ENCODE data around the gene PARD6B. TPM values are rescaled to one million over a fixed set of nuclear protein-coding genes. Genes with fewer than 3 reads are reported as not detected.

The PARD6B gene
- total RNA-seq, 1 experiment from 2014 or later, result 29.6 TPM

DNA sequence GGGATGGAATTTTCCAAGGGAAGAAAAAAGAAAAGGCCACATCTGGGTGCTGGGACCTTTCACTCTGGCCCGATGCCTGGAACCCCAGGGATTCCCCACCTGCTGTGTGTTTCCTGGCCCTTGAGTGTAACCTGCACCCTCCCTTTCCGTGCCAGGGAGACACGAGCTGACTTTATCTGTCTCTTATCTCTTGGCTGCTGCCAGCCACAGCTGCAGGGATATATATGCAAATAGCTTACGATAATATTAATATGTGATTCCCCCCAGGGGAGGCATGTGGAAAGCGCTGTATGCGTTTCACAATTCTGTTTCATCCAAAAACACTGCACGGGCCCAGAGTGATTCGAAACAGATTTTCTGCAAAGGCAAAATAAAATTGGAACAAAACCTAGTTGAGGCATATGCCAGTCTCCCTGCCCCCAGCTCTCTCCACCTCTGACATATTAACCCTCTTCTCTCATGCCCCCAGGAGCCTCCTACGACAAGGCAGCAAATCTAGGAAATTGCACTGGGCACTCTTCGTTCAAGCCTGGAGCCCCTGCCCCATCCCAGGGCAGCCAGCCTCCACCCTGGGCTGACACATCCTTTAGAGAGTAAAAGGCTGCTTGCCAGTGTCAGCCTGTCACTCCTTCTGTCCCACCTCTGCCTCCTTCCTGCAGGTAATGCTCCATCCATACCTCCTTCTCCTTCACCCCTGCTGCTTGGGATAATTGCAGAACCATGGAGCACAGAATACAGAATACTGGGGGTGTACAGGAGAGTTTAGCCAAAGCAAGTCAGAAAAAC lies 41.3 kb upstream of the PARD6B start (continued):
- TF ChIP-seq PRRX2 (CRISPR knock-in tag; IDR thresholded peaks at IDR 0.05) (no peak), FOXP1 (CRISPR knock-in tag; IDR thresholded peaks at IDR 0.05; ENCODE audit: borderline replicate concordance) (no peak)
- TF ChIP-seq, protein P1, sequence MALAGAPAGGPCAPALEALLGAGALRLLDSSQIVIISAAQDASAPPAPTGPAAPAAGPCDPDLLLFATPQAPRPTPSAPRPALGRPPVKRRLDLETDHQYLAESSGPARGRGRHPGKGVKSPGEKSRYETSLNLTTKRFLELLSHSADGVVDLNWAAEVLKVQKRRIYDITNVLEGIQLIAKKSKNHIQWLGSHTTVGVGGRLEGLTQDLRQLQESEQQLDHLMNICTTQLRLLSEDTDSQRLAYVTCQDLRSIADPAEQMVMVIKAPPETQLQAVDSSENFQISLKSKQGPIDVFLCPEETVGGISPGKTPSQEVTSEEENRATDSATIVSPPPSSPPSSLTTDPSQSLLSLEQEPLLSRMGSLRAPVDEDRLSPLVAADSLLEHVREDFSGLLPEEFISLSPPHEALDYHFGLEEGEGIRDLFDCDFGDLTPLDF (CRISPR knock-in tag; IDR thresholded peaks at IDR 0.05), result no peak
- TF ChIP-seq, protein P2, sequence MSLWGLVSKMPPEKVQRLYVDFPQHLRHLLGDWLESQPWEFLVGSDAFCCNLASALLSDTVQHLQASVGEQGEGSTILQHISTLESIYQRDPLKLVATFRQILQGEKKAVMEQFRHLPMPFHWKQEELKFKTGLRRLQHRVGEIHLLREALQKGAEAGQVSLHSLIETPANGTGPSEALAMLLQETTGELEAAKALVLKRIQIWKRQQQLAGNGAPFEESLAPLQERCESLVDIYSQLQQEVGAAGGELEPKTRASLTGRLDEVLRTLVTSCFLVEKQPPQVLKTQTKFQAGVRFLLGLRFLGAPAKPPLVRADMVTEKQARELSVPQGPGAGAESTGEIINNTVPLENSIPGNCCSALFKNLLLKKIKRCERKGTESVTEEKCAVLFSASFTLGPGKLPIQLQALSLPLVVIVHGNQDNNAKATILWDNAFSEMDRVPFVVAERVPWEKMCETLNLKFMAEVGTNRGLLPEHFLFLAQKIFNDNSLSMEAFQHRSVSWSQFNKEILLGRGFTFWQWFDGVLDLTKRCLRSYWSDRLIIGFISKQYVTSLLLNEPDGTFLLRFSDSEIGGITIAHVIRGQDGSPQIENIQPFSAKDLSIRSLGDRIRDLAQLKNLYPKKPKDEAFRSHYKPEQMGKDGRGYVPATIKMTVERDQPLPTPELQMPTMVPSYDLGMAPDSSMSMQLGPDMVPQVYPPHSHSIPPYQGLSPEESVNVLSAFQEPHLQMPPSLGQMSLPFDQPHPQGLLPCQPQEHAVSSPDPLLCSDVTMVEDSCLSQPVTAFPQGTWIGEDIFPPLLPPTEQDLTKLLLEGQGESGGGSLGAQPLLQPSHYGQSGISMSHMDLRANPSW (CRISPR knock-in tag; conservative IDR thresholded peaks at IDR 0.05; ENCODE audit: low read depth), result no peak
- TF ChIP-seq, protein P3, sequence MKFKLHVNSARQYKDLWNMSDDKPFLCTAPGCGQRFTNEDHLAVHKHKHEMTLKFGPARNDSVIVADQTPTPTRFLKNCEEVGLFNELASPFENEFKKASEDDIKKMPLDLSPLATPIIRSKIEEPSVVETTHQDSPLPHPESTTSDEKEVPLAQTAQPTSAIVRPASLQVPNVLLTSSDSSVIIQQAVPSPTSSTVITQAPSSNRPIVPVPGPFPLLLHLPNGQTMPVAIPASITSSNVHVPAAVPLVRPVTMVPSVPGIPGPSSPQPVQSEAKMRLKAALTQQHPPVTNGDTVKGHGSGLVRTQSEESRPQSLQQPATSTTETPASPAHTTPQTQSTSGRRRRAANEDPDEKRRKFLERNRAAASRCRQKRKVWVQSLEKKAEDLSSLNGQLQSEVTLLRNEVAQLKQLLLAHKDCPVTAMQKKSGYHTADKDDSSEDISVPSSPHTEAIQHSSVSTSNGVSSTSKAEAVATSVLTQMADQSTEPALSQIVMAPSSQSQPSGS (CRISPR knock-in tag; IDR thresholded peaks at IDR 0.05; ENCODE audit: borderline replicate concordance, low read depth), result no peak

DNA sequence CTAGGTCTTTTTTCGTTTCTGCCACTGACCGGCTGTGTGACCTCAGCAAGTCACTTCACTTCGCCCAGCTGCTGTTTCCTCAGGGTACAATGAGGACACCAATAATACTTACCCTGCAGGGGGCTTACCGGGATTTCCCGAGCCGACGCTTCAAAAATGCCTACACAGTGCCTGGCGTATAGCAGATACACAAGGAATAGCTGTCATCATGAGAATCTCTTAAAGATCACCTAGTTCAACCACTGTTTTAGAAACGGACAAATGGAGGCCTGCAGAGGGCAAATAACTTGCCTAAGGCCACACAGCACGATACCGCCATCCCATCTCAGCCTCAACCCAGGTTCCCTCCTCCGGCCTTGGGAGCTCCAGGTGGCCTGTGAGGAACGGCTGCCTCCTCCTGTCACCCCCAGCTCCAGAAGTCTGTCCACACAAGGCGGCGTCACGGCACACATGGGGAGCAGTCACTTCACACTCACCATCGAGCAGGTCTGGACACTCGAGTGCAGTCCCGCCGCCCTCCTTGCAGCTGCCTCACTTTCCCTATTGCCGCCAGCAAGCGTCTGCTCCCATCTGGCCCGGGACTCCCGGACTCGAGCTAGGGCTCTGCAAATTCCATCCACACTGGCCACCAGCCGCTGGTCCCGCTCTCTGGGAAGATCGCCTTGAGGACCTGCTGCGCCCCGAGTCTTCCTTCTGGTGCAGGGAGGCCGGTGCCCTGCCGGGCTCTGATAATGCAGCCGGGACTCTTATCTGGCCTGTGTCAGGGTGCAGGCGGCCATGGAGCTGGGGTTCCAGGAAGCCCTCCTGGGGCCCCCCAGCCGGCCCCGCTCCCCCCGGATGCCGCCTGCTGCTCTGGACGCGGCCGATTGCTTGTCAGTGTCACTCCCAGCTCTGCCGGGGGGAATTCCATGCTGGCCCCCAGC lies 40.5 kb upstream of the PARD6B start, which contains the start of gene RIPOR3:
RIPOR3 (minus strand) TSS at position 893 of the 923 bp plus-strand sequence; CDS start at position 479, 414 bp downstream.
- H3K27me3 Mint-ChIP-seq (ENCODE audit: low read depth), result no peaks in the 10 kb centered on the region
- peaks cover 53% of the 10 kb centered on the region for H3K4me1 Mint-ChIP-seq
- H3K9me3 Mint-ChIP-seq, result no peaks in the 10 kb centered on the region
- ATAC-seq, result peak; percentile 46
- ChIA-PET POLR2A (no interaction called here), CTCF (interaction anchor here (0.6 to 4.5 kb wide), 15 partner anchors 9 to 218 kb away, joined by 3 to 28 read pairs (median 5); partner anchors contain the start of gene BCAS4)
- peak within 1 kb of the TSS; percentile 94 for H3K27ac Mint-ChIP-seq
- no peak for TF ChIP-seq MXD4 (CRISPR knock-in tag; IDR thresholded peaks at IDR 0.05; ENCODE audit: borderline replicate concordance)
- TF ChIP-seq, protein P4, sequence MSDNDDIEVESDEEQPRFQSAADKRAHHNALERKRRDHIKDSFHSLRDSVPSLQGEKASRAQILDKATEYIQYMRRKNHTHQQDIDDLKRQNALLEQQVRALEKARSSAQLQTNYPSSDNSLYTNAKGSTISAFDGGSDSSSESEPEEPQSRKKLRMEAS (CRISPR knock-in tag; IDR thresholded peaks at IDR 0.05), result peak; percentile 47; the same call in 1 of the 2 replicates
- H3K4me3 Mint-ChIP-seq, result peak within 1 kb of the TSS; percentile 78
- no peaks in the 10 kb centered on the region for H3K36me3 Mint-ChIP-seq
- peak; percentile 49 for DNase-seq (ENCODE audit: low spot score)

DNA sequence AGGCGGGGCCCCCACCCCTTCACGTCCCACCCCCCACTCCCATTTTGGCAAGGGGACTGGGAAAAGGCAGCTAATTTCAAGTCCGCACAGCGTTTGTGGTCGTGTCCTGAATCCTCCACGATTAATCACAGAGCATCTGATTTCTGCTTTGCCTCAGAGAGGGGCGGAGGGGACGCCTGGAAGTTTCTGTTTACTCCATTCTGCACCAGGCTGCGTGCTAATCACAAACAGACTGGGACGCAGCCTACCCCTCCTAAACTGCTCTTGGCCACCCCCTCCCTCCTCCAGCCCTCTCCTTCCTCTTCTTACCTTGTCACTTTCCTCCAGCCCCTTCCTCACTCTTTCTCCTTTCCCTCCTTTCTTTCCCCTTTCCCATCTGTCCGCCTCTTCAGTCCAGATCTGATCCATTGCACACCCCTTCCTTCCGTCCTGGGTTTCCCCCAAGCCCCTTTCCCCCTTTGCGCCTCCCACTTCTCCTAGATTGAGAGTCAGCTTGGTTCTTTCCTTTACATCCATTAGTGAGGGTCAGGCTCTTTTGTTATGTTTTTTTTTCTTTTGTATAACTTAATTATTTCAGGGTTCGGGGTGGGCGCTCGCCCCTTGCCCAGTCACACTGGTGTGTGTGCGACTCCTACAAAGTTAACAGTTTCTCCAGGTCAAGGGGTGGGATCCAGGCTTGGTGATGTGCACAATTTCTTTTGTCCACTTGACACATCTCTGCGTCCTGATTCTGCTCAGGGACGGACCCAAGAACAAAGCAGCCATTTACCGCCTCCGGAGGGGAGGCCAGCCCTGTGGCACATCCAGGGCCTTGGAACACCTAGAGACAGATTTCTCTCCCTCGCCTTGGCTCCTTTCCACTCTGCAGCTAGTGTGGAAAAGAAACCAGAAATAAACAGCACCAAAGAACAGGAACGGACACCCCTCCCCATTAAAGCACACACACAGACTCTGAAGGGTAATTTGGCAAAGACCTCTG lies 39.5 kb upstream of the PARD6B start:
- POLR2A ChIA-PET, result interaction anchor here (0.7 kb wide), 1 partner anchor 60 kb away, joined by 4 read pairs; no protein-coding TSS in a partner anchor
- H3K27me3 Mint-ChIP-seq (ENCODE audit: low read depth), result no peaks in the 10 kb centered on the region
- CTCF ChIA-PET, result interaction anchor here (0.6 to 4.5 kb wide), 12 partner anchors 8 to 99 kb away, joined by 3 to 28 read pairs (median 9); no protein-coding TSS in a partner anchor
- H3K4me3 Mint-ChIP-seq, result peak overlapping the region; percentile 78
- peaks cover 51% of the 10 kb centered on the region for H3K4me1 Mint-ChIP-seq
- no peaks in the 10 kb centered on the region for H3K36me3 Mint-ChIP-seq
- TF ChIP-seq ELF4 (CRISPR knock-in tag; IDR thresholded peaks at IDR 0.05; ENCODE audit: low read depth) (no peak), GRHL2 (CRISPR knock-in tag; IDR thresholded peaks at IDR 0.05; ENCODE audit: insufficient replicate concordance, severe bottlenecking) (no peak)
- TF ChIP-seq, protein P5, sequence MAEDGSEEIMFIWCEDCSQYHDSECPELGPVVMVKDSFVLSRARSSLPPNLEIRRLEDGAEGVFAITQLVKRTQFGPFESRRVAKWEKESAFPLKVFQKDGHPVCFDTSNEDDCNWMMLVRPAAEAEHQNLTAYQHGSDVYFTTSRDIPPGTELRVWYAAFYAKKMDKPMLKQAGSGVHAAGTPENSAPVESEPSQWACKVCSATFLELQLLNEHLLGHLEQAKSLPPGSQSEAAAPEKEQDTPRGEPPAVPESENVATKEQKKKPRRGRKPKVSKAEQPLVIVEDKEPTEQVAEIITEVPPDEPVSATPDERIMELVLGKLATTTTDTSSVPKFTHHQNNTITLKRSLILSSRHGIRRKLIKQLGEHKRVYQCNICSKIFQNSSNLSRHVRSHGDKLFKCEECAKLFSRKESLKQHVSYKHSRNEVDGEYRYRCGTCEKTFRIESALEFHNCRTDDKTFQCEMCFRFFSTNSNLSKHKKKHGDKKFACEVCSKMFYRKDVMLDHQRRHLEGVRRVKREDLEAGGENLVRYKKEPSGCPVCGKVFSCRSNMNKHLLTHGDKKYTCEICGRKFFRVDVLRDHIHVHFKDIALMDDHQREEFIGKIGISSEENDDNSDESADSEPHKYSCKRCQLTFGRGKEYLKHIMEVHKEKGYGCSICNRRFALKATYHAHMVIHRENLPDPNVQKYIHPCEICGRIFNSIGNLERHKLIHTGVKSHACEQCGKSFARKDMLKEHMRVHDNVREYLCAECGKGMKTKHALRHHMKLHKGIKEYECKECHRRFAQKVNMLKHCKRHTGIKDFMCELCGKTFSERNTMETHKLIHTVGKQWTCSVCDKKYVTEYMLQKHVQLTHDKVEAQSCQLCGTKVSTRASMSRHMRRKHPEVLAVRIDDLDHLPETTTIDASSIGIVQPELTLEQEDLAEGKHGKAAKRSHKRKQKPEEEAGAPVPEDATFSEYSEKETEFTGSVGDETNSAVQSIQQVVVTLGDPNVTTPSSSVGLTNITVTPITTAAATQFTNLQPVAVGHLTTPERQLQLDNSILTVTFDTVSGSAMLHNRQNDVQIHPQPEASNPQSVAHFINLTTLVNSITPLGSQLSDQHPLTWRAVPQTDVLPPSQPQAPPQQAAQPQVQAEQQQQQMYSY (CRISPR knock-in tag; IDR thresholded peaks at IDR 0.05), result peak; percentile 74
- ATAC-seq (peak; percentile 65), DNase-seq (ENCODE audit: low spot score) (peak; percentile 41)
- H3K27ac Mint-ChIP-seq, result peak overlapping the region; percentile 94
- H3K9me3 Mint-ChIP-seq, result no peaks in the 10 kb centered on the region
